Measurements from ENCODE around the gene ALG9.

DNA sequence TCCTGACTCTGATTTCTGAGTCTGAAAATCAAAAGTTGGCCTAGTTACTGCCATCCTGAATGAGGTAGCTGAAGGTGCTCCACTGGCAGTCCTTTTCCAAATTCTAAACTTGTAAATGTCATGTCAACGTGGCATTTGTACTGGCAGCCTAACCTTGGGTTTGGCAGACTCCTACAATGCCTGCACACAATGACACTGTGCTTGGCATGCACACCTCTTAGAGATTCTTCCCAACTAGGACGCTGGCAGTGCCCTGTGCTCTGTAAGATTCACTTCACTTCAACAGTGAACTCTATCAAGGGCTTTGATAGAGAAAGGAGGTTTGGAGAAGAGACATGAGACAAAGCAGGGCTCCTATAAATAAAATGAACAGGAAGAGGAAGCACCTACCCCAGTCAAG is 83.3 kb downstream of the ALG9 start:
- TF ChIP-seq, protein P1, sequence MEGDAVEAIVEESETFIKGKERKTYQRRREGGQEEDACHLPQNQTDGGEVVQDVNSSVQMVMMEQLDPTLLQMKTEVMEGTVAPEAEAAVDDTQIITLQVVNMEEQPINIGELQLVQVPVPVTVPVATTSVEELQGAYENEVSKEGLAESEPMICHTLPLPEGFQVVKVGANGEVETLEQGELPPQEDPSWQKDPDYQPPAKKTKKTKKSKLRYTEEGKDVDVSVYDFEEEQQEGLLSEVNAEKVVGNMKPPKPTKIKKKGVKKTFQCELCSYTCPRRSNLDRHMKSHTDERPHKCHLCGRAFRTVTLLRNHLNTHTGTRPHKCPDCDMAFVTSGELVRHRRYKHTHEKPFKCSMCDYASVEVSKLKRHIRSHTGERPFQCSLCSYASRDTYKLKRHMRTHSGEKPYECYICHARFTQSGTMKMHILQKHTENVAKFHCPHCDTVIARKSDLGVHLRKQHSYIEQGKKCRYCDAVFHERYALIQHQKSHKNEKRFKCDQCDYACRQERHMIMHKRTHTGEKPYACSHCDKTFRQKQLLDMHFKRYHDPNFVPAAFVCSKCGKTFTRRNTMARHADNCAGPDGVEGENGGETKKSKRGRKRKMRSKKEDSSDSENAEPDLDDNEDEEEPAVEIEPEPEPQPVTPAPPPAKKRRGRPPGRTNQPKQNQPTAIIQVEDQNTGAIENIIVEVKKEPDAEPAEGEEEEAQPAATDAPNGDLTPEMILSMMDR (IDR thresholded peaks at IDR 0.05) = no peak
- TF ChIP-seq POLR2A (IDR thresholded peaks at IDR 0.05; ENCODE audit: low read depth) = no peak

Data from esophagus muscularis mucosa (tissue), 3 donors.